Kidney tubule cell (primary cell): ENCODE data around the gene GGA1.

Experiments
- DNase-seq: peaks from one replicate; pipeline ENCODE4 v3.0.0-alpha.2; 2018; ENCODE audit warnings: low spot score

GGA1 gene

DNA sequence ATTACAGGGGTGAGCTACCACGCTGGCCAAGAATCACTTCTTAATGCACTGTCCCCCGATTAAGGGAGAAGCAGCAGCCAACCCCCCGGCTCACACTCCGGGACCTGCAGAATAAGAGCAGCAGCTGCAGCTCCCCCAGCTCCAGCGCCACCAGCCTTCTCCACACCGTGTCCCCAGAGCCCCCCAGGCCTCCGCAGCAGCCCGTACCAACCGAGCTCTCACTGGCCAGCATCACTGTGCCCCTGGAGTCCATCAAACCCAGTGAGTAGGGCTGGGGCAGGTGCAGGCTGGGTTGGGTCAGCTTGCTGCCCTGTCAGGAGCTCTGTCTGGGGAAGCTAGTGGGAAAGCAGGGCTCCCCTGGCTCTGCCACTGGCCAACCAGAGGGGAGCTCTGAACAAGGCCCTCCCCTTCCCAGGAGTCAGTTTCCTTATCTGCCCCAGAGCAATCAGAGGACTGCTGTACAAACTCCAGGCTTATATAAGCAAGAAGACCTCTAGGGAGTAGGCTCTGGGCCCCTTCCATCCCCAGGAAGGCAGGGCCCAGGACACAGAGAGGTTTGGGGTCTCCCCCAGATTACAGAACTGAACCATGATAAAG is 22.3 kb downstream of the GGA1 start:
- DNase-seq, result no peak

DNA sequence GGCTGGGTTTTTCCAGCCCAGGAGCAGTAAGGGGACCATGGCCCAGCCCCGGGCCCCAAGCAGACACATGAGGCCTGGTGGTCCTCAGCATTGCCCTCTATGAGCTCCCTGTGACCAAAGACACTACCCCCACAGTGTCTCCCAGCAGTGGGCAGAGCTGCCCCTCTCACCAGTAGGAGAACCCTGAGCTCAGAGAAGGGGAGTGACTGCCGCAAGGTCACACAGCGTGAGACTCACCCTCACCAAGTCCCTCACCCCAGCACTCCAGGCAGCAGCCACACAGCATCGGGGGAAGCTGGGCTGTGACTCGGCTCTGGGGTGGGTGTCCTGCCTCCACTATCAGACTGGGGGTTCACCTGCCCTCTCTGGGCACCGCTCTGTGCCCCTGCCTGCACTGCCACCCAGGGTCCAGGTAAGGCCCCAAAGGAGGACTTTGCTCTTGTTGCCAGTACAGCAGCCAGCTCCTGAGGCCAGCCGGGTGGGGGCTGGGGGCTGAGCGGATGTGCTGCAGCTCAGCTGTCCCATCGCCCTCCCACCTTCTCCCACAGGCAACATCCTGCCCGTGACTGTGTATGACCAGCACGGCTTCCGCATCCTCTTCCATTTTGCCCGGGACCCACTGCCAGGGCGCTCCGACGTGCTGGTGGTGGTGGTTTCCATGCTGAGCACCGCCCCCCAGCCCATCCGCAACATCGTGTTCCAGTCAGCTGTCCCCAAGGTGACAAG is 23.0 kb downstream of the GGA1 start:
- DNase-seq, result no peak

DNA sequence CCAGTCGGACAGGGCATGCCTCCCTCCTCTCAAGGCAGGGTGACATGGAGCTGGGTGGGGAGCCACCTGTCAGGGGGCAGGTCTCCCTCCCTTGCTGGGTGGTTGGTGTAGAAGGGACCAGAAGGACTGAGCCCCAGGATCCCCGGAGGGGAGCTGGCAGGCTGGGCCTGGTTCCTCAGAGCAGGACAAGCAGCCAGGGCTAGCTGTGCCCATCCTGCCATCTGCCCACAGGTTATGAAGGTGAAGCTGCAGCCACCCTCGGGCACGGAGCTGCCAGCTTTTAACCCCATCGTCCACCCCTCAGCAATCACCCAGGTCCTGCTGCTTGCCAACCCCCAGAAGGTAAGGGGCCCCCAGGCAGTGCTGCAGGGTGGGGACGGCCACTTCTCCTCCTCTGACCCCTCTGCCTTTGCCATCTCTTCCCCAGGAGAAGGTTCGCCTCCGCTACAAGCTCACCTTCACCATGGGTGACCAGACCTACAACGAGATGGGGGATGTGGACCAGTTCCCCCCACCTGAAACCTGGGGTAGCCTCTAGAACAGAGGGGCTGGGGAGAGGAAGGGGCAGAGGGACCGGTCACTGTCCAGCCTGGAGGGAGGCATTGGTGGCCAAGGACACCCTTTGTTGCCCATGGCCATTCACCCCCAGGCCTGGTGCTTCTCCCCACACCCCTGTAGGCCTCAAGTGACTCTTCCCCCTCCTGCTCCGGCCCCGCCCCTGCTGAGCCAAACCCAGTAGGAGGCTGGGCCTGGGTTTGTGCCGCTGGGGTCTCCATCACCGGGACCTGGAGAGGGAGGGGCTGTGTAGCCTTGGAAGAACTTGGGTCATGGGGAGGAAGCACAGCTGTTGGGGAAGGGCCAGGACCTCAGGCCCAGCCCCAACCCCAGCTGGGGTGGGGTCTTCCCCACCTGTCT is 23.8 kb downstream of the GGA1 start:
- DNase-seq, result no peak

DNA sequence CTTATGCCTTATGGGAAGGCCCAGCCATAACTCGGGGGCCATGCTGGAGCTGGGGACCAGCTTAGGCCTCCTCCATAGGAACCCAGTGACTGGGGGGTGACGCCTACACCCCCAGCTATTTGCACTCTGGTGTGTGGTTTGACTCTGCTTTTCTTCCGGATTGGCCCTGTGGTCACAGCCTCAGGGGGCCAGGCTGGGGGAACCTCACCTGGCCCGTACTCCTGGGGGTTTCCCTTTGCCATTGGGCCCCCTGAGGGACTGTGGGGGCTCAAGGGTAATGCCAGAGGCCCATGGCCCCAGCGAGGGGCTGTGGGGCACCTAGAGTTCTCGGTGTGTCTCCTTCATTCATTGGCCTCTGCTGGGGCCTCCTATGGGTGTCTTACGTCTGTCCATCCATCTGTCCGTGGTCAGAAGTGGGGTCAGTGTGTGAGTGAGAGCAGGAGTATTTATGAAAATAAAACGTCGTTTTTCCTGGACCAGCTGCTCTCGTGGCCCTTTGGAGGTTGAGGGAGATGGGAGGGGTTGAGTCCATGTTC is 24.5 kb downstream of the GGA1 start:
- DNase-seq, result no peak

DNA sequence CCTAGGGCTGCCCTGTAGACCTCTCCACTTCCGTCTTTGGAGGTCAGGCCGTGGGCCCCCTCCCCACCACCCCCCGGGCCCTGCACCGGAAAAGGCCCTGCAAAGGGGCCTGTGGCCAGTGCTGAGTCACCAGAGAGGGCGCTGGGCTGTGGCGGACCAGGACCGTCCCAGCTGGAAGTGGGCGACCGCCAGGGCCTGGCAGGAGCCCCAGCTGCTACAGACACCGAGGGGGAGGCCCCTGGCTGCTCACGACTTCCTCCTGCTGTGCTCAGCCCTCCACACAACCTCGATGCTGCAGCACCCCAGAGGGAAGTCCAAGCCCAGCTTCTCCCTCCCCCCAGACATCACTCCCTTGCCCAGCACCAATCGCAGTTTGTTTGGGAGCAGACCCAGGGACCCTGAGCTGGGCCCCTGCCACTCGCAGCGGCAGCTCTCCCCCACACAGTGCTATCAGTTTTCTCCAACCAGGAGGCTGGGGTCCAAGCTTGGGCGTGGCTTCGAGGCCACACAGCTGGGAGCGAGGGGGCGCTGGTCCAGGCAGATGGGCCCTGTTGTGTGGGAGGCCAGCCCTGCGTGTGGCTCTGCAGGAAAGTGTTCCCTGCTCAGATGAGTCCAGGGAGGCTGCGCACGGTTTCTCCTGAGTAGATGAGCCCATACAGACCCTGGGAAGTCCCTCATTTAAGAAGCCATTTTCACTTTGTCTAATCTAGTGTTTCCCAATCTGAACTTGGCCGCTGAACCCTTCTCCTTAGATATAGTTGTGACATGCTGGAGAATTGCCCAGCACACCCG is 25.2 kb downstream of the GGA1 start:
- DNase-seq, result peak; percentile 60

DNA sequence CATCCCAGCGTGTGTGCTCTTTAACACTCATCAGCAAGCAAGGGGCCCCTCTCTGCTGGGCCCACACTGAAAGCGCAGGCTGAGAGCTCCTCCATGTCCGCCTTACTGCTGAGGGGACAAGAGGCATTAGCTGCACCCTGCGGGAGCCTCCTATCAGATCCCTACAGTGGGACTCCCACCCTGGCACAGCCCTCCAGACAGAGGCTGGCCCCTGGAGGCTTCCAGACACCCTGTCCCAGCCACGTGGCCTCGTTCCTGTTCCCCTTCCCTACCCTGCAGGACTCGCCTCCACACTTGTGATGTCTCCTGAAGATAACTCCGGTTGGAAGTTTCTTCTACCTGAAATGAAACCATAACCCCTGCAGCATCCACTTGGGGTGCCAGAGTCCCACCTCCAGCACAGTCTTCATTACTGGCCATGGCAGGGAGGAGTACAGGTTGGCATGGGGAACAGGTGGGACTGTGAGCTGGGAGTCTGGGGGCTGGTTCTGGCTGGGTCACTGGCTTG is 25.8 kb downstream of the GGA1 start:
- no peak for DNase-seq

DNA sequence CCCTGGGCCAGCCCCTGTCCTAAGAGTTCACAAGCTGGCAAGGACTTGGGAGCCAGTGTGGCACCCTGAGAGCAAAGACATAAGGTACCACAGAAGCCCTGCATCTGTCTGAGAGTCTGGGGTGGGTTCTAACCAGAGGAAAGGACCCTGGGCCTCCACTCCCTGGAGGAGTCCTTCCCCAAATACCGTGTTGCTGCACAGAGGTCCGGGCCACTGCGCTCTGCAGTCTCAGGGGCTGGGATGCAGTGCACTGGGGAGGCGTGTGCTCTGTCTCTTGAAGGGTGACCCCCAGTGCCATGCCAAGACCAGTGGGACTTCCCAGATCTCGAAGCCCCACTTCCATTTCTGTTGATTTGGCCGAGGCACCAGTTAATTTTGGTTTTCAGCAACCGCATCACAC is 26.5 kb downstream of the GGA1 start:
- DNase-seq, result no peak

DNA sequence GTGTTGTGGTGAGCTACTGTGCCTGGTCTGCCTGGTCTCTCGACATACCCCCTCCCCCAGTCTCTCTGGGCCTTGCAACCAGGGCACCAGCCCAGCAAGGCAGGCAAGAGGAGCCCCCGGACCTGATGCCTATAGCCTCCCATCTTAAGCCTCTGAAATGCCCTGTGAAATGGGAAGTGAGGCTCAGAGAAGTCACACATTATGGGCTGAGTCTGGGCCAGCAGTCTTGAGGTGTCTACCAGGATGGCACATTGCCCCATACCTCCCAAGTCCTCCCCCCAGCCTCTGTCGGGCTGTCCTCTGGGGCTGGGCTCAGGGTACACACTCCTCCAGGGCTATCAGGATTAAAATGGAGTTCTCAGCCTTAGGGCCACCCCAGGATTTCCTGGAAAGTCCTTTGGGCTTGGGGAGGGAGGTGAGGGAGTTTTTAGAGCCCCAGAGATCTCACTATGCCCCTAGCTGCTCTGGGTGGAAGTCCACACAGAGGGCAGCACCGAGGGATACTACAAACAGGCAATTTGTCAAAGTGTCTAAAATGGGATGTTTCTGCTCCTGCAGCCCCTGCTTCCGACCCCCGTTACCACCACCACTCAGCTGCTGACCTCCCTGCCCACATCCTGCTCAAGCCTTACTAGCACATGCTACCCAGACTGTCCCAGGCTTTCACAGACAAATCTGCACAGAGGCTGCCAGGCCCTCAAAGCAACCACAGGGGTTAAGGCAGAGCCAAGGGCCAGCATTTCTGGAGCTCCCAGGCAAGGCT is 27.7 kb downstream of the GGA1 start:
- no peak for DNase-seq

DNA sequence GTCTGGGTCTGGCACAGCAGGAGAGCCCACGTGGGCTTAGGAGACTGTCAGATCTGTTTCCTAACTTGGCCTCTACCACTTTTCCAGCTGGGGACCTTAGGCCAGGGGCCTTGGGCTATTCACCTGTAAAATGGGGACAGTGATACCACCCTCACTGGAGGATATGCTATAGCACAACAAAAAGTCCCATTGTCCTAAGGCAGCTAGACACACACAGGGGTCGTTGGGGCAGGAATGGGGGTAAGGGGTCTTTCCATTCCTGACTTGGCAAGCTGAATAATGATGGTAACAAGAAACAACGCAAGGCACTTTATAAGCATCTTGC is 28.3 kb downstream of the GGA1 start:
- DNase-seq, result no peak

DNA sequence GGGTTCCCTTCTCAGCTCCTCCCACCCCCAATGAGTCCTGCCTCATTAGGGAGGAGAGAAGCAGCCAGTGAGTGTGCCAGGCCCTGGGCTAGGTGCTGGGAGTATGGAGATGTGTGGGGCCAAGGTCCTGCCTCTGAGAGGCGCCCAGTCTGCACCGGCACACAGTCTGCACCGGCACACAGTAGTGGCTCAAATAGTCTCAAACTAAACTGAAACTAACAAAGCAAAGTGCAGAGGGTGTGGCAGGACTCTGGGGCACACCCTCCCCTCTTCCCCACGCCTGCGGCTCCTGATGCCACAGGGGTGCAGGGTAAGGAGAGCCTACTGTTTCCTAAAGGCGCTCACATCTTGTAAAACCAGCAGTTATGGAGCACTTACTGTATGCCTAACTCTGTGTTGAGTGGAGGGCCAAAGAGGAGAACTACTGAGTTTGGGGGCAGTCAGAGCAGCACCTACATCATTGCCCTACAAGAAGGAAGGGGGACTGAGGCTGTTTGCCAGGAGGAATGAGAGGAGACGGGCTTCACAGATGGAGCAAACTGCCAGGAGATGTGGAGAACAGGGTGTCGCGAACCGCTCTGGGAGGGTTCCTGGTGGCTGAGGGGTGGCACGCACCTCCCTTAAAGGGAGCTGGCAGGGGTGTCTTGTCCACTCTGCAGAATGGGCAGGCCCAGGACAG is 29.9 kb downstream of the GGA1 start:
- DNase-seq, result no peak

DNA sequence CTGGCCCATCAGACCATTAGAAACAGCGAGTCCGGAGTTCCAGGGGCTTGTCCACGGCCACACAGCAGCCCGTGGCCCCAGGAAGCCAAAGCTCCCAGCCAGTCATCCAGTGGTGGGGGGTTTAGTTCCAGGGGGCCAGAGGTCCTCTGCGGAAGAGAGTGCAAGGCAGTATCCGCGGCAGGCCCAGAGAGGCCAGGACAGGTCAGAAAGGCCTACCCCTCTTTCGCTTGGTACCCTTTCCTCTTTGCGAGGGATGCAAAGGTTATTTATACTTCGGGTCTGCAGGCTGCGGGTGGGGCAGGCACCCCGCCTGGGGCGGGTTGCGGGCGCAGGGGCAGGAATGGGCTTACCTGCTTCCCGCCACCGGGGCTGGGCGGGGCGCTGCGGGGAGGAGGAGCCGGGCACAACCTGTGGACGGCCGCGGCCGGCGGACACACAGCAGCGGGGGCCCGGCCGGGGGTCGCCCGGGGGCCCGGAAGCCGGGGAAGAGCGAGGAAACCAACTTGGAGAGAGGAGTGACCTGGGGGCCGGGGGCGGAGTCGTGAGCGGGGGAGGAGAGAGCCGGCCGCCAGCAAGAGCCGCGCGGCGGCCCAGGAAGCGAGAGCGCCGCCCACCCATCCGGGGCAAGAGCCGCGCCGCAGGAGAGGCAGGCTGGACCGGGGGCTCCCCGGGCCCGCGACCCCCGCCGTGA is 30.6 kb downstream of the GGA1 start, which contains the start of gene SH3BP1:
Gene SH3BP1 (plus strand): TSS at position 600 of the 691 bp plus-strand sequence. CDS start 119 bp downstream, outside the sequence.
- DNase-seq, result peak; percentile 31

DNA sequence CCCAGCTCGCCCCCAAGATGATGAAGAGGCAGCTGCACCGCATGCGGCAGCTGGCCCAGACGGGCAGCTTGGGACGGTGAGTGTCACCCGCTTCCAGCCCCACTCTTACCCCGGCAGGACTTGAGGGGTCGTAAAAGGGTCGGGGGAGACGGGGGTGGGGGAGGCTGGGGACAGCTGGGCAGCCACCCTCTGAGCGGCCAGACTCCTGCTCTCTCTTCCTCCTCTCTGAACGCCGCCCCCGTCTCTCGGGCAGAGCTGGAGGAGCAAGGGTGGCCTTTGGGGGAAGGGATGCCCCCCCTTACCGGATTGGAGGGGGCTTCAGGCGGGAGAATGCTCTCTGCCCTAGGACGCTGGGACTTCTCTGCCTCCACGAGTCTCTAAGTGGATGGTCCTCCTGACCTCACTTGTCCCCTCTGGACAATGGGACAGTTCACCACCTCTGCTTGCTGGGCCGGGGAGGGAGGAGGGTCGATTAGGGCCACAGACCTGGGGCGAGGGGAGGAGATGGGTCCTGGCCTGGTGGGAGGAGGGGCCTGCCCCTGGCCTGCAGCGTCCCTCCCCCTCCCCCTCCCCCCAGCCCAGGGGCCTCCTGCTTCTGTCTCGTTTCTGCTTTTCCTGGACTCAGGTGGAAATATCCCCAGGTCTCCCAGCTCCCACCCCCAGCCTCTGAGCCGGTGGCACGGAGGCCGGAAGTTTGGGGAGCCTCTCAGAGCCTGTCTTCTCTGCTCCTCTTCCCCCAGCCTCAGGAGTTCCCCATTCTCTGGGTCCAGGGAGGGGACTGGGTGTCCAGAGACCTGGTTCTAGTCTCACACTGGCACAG is 31.3 kb downstream of the GGA1 start:
- no peak for DNase-seq

DNA sequence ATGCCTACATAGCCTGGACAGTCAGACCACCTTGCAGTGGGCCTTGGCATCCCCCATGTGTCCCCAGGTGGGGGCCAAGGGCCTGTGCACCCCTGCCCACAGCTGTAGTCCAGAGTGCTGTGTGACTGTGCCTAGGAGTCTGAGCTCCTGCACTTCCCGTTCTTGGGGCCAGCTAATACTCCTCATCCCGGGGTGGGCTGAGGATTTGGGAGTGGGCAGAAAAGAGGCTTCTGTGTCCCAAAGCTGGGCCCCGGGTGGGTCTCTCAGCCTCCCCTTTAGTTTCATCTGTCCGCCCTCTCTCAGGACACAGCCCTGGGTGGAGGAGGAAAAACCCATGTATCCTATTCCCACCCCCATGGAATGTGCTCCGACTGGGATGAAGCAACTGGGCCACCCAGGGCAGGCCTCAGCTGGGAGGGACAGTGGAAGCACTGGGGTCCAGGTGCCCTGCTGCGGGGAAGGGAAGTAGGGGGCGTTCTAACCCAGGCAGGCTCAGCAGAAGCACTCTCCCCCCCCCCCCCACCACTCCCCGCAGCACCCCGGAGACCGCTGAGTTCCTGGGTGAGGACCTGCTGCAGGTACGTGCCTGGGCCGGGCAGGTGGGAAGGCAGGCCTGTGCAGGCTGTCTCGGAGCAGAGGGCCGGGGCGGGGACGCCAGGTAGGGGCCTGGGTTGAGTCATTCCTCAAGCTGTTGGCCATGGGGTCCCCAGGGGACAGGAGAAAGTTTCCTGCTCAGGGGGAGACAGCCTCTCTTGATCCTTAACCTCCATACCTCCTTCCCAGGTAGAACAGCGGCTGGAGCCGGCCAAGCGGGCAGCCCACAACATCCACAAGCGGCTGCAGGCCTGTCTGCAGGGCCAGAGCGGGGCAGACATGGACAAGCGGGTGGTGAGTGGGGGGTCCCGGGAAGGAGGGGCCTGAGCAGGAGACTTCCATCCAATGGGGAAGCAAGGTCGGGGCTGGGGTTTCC is 32.2 kb downstream of the GGA1 start:
- no peak for DNase-seq

DNA sequence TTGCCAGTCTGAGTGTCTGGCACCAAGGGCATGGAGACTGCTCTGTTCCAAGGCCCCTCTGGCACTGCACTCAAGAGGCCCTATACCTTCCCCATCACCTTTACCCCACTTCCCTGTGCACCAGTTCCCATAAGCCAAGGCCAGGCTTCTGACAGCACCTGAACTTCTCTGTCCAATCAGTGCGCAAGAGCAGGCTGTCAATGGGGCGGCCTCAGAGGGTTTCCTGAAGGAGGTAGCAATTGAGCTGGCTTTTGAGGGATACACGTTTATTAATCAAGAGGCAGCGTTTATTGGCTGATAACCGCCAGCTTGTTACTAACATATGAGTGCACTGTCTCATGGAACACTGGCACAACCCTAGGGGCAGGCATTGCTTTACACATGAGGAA is 32.9 kb downstream of the GGA1 start:
- DNase-seq, result no peak

DNA sequence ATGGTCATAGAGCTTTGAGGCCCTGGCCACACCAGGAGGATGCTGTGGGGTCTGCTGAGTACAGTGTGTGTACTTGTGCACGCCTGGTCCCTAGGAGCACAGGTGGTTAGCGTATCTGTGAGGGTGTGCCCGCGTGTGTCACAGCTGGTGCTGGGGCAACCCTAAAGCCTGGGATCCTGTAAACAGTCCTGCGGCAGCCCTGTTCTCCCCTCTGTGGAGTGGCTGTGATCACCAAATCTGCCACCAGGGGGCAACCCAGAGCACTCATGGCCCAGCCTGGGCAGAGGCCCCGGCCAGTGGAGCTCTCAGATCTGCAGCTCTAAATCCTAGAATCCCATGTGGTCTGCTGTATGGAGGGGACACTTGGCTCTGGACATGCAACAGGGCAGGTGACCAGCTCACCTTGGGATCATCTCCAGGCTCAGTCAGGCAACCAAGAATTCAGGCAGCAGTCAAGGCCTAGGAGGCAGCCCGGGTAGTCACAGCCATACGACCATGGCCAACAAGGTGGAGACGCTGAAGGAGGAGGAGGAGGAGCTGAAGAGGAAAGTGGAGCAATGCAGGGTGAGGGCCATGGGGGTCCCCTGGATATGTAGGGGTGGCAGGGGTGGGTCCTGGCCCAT is 34.7 kb downstream of the GGA1 start:
- peak; percentile 77 for DNase-seq

DNA sequence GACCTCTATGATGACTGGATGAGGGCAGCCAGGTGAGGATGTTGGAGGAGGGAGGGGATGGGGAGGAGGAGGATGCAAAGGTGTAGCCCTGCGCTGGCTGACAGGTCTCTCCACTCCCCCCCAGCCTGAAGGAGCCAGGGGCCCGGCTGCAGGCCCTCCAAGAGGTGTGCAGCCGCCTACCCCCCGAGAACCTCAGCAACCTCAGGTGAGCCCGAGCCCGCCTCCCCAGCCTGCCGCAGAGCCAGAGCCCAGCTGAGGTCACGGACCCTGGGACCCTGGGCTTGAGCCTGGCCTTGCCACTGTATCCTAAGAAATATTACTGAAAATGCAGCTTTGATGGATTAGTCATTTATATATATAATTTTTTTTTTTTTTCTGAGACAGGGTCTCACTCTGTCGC is 38.7 kb downstream of the GGA1 start:
- no peak for DNase-seq

DNA sequence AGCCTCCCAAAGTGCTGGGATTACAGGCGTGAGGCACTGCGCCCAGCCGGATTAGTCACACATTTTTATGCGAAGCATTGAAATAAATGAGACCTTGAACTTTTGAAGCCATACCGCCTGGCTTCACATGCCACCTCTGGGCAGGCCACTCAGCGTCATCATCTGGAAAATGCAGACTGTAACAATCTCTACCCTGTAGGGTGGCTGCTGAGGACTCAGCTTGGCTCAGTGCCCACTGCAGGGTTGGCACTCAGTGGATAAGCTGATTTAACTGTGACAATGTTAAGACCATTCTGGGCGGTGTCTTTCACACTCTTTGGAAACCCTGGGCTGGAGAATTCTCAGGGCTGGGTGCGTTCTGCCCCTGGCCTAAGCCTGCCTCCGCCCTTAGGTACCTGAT is 39.3 kb downstream of the GGA1 start:
- no peak for DNase-seq
